SIG-M5 treated with dmso at 0.1 percent for 504 hours (cell line): Measurements from ENCODE around the gene ADAD2.

Experiments
- DNase-seq: peaks from one replicate; lab custom pipeline; 2025; ENCODE audit not compliant: unreplicated experiment; lab: John Stamatoyannopoulos, UW

The ADAD2 gene

DNA sequence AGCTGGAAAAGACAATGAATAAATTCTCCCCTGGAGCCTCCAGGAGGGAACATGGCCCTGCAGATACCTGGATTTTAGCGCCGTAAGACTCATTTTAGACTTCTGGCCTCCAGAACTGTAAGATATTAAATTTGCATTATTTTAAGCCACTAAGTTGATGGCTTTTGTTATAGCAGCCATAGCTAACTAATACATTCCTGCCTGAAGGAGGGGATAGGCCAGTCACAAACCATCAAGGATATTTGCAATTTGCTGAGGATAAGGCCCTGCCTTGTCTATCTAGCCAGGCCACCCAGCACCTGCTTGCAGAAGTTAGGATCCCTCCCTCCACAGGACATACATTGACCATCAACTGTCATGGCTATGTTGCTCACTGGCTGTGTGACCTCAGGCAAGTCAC lies 53.8 kb downstream of the ADAD2 start:
- no peak for DNase-seq

DNA sequence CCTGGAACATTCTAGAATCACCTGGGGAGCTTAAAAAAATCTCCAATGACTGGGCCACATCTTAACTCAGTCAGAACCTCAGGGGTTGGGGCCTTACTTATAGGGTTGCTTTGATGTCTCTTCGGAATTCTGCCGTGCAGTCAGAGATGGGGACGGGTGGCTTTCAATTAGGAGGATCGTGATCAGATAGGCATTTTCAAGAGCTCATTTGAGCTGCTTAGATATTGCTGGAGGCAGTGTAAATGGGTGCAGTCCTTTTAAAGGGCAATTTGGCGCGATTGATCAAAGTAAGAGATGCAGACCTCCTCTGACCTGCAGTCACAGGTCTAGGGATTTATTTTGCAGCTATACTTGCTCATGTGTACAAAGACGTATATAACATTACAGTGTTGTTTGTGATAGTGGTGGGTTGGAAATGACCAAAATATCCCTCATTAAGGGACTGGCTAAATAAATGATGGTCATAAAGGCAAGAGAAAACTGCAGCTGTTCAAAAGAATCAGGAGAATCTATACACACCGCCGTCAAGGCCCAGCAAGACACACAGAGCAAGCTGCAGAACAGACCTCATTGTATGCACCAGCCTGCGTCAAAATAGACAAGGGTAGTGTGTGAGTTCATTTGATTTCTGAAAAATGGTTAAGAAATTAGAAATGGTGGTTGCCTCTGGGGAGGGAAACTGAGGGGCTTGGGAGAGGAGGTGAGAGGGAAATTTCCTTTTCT lies 55.2 kb downstream of the ADAD2 start:
- DNase-seq = no peak

DNA sequence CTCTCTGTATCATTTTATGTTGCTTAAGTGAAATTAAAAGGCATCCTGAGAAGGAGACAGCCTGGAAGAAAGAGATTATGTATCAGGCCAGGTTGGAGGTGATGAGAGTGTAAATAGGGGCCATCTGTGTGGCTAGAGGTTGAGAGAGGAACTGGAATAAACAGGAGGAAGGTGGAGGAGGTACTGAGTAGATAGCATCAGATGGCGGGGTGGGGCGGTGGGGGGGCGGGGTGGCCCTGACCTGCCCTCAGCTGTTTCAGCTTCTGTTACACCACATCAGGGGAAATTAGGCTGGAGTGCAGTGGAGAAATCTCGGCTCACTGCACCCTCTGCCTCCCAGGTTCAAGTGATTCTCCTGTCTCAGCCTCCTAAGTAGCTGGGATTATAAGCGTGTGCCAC lies 55.7 kb downstream of the ADAD2 start:
- DNase-seq = no peak
